ENCODE measurements around the gene PADI2.

The PADI2 gene

DNA sequence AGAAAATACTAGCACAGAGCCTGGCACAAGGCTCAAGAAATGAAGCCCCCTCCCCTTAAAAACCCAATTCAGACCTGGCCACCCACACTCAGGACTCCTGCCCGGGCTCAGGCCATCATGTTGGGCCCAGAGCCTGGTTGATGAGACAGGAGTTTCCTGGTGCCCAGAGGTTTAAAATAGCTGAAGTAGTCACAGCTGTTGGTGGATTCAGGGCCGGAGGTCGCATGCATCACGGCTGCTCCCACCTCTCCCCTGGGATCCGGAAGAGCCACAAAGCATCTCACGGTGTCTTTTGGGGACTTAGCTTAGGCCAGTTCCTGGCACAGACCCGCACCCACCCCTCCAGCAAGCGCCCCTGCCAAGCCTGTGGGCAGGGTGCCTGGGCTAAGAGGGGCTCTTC lies 2.6 kb upstream of the PADI2 start:
- Histone ChIP-seq H3K27me3 (ENCODE audit: insufficient read depth, low read length) (peaks cover 10% of the 10 kb centered on the region; the same call in 1 of the 2 replicates), H3K9me3 (ENCODE audit: low read length) (no peaks in the 10 kb centered on the region), H3K9me2 (ENCODE audit: low read depth, low read length) (no peaks in the 10 kb centered on the region), H3K4me1 (ENCODE audit: insufficient read depth, low read length, severe bottlenecking) (peaks cover 7% of the 10 kb centered on the region), H3K79me2 (ENCODE audit: insufficient read depth, low read length) (no peaks in the 10 kb centered on the region), H3K36me3 (ENCODE audit: insufficient read depth, low read length) (no peaks in the 10 kb centered on the region), H2AFZ (ENCODE audit: low read length) (no peak overlapping the region), H3K4me2 (ENCODE audit: low read length) (no peak overlapping the region), H3F3A (ENCODE audit: insufficient read depth, low read length) (no peaks in the 10 kb centered on the region), H3K9ac (ENCODE audit: low read length) (no peak overlapping the region), H4K20me1 (ENCODE audit: insufficient read depth, low read length) (no peaks in the 10 kb centered on the region), H3K27ac (ENCODE audit: low read depth, low read length, poor library complexity, severe bottlenecking) (no peak overlapping the region), H3K4me3 (ENCODE audit: low read depth, low read length, poor library complexity, severe bottlenecking) (no peak overlapping the region)
- TF ChIP-seq, protein P1, sequence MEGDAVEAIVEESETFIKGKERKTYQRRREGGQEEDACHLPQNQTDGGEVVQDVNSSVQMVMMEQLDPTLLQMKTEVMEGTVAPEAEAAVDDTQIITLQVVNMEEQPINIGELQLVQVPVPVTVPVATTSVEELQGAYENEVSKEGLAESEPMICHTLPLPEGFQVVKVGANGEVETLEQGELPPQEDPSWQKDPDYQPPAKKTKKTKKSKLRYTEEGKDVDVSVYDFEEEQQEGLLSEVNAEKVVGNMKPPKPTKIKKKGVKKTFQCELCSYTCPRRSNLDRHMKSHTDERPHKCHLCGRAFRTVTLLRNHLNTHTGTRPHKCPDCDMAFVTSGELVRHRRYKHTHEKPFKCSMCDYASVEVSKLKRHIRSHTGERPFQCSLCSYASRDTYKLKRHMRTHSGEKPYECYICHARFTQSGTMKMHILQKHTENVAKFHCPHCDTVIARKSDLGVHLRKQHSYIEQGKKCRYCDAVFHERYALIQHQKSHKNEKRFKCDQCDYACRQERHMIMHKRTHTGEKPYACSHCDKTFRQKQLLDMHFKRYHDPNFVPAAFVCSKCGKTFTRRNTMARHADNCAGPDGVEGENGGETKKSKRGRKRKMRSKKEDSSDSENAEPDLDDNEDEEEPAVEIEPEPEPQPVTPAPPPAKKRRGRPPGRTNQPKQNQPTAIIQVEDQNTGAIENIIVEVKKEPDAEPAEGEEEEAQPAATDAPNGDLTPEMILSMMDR (IDR thresholded peaks at IDR 0.05; ENCODE audit: low read length): no peak
- TF ChIP-seq EZH2 (IDR thresholded peaks at IDR 0.05; ENCODE audit: borderline replicate concordance, low read length): no peak

DNA sequence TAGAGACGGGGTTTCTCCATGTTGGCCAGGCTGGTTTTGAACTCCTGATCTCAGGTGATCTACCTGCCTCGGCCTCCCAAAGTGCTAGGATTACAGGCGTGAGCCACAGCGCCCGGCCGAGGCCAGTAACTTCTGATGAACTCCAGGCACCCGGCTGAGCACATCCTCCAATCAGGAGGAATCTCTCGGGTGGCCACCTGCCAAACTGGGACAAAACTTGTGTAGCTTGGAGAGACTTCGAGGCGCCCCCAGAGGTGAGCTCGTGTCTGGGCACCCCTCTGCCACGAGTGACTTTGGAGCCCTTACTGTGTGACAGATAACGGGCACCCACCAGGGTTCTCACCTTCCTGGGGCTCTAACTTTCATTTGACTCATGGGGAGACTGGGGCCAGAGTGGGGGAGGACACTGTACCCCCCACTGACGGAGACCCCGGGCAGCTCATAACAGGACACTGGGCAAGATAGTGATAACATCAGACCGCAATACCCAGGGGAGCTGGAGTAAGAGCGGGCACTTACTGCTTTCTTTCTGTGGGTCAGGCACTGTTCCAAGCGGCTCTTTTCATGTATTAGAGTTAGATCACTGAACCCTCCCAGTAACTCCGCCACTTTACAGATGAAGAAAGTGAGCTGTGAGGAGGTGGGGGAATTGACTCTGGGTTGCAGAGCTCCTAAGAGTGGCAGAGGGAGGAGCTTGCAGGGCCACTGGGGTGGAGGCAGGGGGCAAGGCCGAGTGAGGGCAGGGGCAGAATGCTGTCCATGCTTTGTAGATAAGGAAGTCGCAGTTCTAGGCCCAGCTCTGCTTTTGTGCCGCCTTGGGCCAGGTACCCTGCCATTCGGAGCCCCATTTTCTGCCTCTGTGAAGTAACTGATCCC lies 1.9 kb upstream of the PADI2 start:
- Histone ChIP-seq H3K9ac (ENCODE audit: low read length) (no peak overlapping the region), H4K20me1 (ENCODE audit: insufficient read depth, low read length) (no peaks in the 10 kb centered on the region), H3K4me3 (ENCODE audit: low read depth, low read length, poor library complexity, severe bottlenecking) (no peak overlapping the region)

DNA sequence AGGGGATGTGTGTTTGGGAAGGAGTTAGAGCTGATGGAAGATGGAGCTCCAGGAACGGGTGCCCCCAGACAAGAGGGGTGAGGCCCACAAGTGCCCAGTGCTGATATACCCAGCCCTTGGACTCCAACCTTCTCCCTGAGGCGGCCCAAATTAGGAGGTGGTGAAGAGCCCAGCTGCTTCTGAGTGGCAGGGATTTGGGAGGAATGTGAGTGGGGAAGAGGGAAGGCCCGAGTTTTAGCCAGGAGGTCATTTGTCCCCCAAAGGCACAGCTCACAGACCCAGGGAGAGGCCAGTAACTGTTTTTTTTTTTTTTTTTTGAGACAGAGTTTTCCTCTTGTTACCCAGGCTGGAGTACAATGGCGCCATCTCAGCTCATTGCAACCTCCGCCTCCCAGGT lies 1.2 kb upstream of the PADI2 start:
- no peak overlapping the region for H3K9ac ChIP-seq (ENCODE audit: low read length)
- H2AFZ ChIP-seq (ENCODE audit: low read length): no peak overlapping the region
- no peaks in the 10 kb centered on the region for H3K79me2 ChIP-seq (ENCODE audit: insufficient read depth, low read length)
- no peaks in the 10 kb centered on the region for H3F3A ChIP-seq (ENCODE audit: insufficient read depth, low read length)
- H3K9me3 ChIP-seq (ENCODE audit: low read length): no peaks in the 10 kb centered on the region
- H4K20me1 ChIP-seq (ENCODE audit: insufficient read depth, low read length): no peaks in the 10 kb centered on the region
- peaks cover 7% of the 10 kb centered on the region for H3K4me1 ChIP-seq (ENCODE audit: insufficient read depth, low read length, severe bottlenecking)
- H3K27me3 ChIP-seq (ENCODE audit: insufficient read depth, low read length): peaks cover 15% of the 10 kb centered on the region; the same call in 1 of the 2 replicates
- no peaks in the 10 kb centered on the region for H3K9me2 ChIP-seq (ENCODE audit: low read depth, low read length)
- no peak overlapping the region for H3K4me2 ChIP-seq (ENCODE audit: low read length)
- no peak overlapping the region for H3K27ac ChIP-seq (ENCODE audit: low read depth, low read length, poor library complexity, severe bottlenecking)
- H3K4me3 ChIP-seq (ENCODE audit: low read depth, low read length, poor library complexity, severe bottlenecking): no peak overlapping the region
- no peaks in the 10 kb centered on the region for H3K36me3 ChIP-seq (ENCODE audit: insufficient read depth, low read length)
- TF ChIP-seq EZH2 (IDR thresholded peaks at IDR 0.05; ENCODE audit: borderline replicate concordance, low read length): no peak
- TF ChIP-seq, protein P1 (IDR thresholded peaks at IDR 0.05; ENCODE audit: low read length): no peak

More for the DNA sequence above, 1.9 kb upstream of the PADI2 start:
- Histone ChIP-seq H3F3A (ENCODE audit: insufficient read depth, low read length) (no peaks in the 10 kb centered on the region), H3K79me2 (ENCODE audit: insufficient read depth, low read length) (no peaks in the 10 kb centered on the region), H3K27ac (ENCODE audit: low read depth, low read length, poor library complexity, severe bottlenecking) (no peak overlapping the region), H2AFZ (ENCODE audit: low read length) (no peak overlapping the region), H3K9me2 (ENCODE audit: low read depth, low read length) (no peaks in the 10 kb centered on the region), H3K36me3 (ENCODE audit: insufficient read depth, low read length) (no peaks in the 10 kb centered on the region), H3K4me2 (ENCODE audit: low read length) (no peak overlapping the region), H3K9me3 (ENCODE audit: low read length) (no peaks in the 10 kb centered on the region), H3K4me1 (ENCODE audit: insufficient read depth, low read length, severe bottlenecking) (peaks cover 7% of the 10 kb centered on the region), H3K27me3 (ENCODE audit: insufficient read depth, low read length) (peaks cover 11% of the 10 kb centered on the region; the same call in 1 of the 2 replicates)
- TF ChIP-seq EZH2 (IDR thresholded peaks at IDR 0.05; ENCODE audit: borderline replicate concordance, low read length): no peak
- TF ChIP-seq, protein P1 (IDR thresholded peaks at IDR 0.05; ENCODE audit: low read length): no peak
